ENCODE data around the gene LMAN1L. TPM values are rescaled to one million over a fixed set of nuclear protein-coding genes. Genes with fewer than 3 reads are reported as not detected.
"Not testable (repeated sequence)": the region's sequence is repeated elsewhere in the genome, so short reads cannot be mapped to it uniquely, and the experiment has no call there.

Gene LMAN1L
- total RNA-seq, 1 donor from 2014 or later = not detected

GRCh38 chr15:74781431-74782258, 31.0 kb upstream of the LMAN1L start, which contains the start of gene CSK:
TSS of gene CSK (plus strand) at chr15:74782080. CDS start at chr15:74798298, 16,218 bp downstream.
- no peak for FAIRE-seq
- peak; percentile 93 to 95 for DNase-seq (ENCODE audit: low spot score in 2 of 2)

GRCh38 chr15:74782259-74783071, 30.2 kb upstream of the LMAN1L start:
- no peak for FAIRE-seq
- DNase-seq (ENCODE audit: low spot score in 2 of 2) = peak in 1 of 2 donors; percentile 69

GRCh38 chr15:74783072-74783807, 29.4 kb upstream of the LMAN1L start:
- no peak for FAIRE-seq
- DNase-seq (ENCODE audit: low spot score in 2 of 2) = no peak

DNA sequence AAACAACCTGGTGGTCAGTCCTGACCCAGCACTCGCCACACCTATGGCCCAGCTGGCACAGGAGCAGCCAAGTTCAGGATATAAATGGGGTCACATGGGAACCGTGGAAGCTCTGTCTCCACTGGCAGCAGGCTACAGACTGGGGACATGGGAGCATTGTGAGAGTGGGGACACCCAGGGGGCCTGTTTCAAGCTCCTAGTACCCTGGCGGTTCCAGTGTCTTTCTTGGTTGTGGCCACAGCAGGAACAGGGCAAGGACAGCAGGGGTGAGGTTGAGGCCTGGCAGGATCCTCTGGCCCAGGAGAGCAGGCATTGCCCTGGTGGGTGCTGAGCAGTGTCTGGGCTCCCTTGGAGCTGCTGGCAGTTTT, 28.8 kb upstream of the LMAN1L start:
- FAIRE-seq (no peak), DNase-seq (ENCODE audit: low spot score in 2 of 2) (no peak)

DNA sequence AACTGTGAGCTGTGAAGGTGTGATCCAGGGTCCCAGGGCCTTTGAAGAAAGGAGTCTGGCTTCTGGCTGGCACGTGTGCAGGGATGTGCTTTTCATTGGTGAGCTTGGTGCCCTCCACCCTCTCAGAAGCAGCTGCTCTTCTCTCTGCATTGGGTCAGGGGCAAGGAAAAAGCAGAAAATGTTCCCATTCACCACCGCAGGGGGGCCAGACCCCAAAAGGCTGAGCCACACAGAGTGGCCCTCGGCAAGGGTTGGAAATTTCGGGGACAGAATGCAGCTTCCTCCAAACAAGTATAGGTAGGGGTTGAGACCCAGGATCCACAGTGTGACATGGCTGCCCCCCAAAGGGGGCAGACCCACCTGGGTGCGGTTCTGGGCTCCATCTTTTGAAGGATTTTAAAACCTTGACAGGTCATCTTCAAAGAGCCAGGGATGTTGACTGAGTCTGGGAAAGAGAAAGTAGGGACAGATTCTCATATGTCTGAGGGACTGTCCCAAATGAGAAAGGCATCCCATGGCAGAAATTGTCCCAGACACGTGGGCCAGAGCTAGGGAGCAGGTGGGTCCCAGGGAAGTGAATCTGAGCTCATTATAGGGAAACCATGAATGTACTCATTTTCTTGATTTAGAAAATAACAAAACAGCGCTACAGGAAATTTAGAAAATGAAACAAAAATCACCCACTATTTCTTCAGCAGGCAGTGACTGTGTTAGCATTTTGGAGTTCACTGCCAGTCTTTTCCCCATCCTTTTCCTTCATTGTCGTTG, 28.0 kb upstream of the LMAN1L start:
- DNase-seq (ENCODE audit: low spot score in 2 of 2) (no peak), FAIRE-seq (no peak)

- FAIRE-seq (no peak), DNase-seq (ENCODE audit: low spot score in 2 of 2) (no peak)
These were observed 27.2 kb upstream of the LMAN1L start for GRCh38 chr15:74785194-74786032.

DNA sequence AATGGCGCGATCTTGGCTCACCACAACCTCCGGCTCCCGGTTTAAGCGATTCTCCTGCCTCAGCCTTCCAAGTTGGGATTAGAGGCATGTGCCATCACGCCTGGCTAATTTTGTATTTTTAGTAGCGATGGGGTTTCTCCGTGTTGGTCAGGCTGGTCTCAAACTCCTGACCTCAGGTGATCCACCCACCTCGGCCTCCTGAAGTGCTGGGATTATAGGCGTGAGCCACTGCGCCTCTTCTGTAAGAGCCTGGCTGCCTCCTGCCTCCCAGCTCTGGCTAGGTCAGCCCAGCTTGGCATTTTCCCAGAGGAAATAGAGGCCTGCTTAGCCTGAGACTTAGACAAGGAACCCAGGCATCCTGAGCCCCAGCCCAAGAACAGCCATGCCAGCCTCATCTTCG, 26.6 kb upstream of the LMAN1L start:
- FAIRE-seq; DNase-seq (ENCODE audit: low spot score in 2 of 2): not testable (repeated sequence)

GRCh38 chr15:74786551-74787165, 26.0 kb upstream of the LMAN1L start:
- no peak for DNase-seq (ENCODE audit: low spot score in 2 of 2)

DNA sequence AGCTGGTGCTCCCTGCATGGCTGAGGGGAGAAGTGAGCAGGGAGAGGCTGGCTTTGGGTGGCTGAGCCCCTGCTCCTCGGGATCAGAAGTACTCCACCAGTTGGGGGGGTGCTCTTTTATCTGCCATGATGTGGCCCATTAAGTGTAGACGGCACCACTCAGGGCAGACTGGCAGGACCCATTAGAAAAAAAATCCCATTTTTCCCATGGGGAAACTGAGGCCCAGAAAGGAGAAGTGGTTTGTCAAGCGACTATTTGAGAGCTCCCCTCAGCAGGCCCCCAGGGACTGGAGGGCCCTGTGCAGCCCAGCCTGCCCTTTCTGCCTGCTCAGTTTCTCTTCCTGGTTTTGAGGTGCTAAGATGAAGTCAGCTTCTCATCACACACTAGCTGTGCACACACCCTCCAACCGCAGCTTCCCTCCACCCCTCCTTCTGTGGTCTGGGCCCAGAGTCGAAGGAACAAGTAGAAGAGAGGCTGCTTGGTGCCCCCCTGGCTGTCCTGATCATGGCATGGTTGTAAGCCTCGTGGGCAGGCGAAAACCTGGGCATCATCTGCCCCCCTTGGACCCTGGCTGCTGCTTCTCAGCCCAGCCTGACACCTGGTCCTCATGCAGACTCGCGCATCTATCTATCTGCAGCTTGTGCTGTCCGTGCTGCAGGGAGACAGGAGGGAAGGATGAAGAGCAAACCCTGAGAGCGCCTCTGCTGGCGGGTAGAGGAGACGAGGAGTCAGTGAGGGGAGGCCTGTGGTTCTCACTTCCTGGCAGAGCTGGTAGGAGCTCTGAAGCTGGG, 25.2 kb upstream of the LMAN1L start:
- DNase-seq (ENCODE audit: low spot score in 2 of 2) (no peak), FAIRE-seq (no peak)

More at GRCh38 chr15:74786551-74787165, 26.0 kb upstream of the LMAN1L start:
- no peak for FAIRE-seq

- FAIRE-seq (no peak), DNase-seq (ENCODE audit: low spot score in 2 of 2) (no peak)
These were observed 24.5 kb upstream of the LMAN1L start for GRCh38 chr15:74788042-74788682.

- FAIRE-seq = no peak
- DNase-seq (ENCODE audit: low spot score in 2 of 2) = no peak
These were observed 23.9 kb upstream of the LMAN1L start for GRCh38 chr15:74788683-74789151.

DNA sequence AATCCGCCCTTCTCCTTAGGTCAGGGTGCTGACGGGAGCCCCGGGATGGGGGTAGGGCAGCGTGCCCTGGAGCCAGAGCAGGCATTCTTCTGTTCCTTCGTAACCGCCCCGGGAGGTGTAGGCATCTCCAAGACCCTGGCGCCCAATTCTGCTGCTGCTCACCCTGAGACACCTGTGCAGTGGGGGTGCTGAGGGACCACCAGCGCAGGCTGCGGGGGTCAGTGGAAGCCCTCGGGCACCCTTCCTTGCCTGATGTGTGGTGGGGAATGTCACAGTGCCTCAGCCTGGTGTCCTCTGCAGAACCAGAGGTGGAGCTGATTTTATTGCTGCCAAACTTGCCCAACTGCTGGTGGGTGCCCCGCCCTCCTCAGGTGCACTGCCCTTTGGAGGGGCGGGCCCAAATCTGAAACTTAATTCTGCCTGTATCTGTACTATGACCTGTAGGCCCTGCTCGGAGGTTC, 23.4 kb upstream of the LMAN1L start:
- DNase-seq (ENCODE audit: low spot score in 2 of 2) (no peak), FAIRE-seq (no peak)

- DNase-seq (ENCODE audit: low spot score in 2 of 2) (no peak), FAIRE-seq (no peak)
These were observed 22.9 kb upstream of the LMAN1L start for GRCh38 chr15:74789741-74790079.

- no peak for DNase-seq (ENCODE audit: low spot score in 2 of 2)
These were observed 22.3 kb upstream of the LMAN1L start for GRCh38 chr15:74790080-74790916.

DNA sequence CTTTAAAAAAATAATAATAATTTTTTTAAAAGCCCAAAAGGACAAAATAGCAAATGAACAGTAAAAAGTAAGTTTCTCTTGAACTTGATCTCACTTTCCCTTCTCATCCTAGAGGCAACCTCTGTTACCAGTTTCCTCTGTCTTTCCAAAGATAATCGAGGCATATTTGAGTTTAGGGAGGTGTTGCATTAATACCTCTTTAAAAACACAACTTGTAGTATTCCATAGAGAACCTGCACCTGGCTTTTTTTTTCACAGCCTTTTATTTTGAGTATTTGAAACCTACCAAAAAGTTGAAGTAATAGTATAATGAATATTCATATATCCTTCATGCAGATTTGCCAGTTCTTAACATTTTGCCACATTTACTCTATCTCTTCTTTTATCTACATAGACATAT, 21.6 kb upstream of the LMAN1L start:
- DNase-seq (ENCODE audit: low spot score in 2 of 2) (no peak), FAIRE-seq (no peak)

More at GRCh38 chr15:74790080-74790916, 22.3 kb upstream of the LMAN1L start:
- FAIRE-seq = no peak

GRCh38 chr15:74791667-74792066, 21.0 kb upstream of the LMAN1L start:
- no peak for FAIRE-seq
- no peak for DNase-seq (ENCODE audit: low spot score in 2 of 2)

All from frontal cortex (tissue), 4 donors.